NCI-H2081 (cell line): Measurements from ENCODE around the gene CDK10.
A peak's percentile ranks its signal among the peaks of the same experiment; 100 is the strongest.
"Not testable (repeated sequence)": the region's sequence is repeated elsewhere in the genome, so short reads cannot be mapped to it uniquely, and the experiment has no call there.

Experiments used
- DNase-seq, 2 experiments: peaks; one replicate each; lab custom pipeline; 2025; lab: John Stamatoyannopoulos, UW

Gene CDK10

DNA sequence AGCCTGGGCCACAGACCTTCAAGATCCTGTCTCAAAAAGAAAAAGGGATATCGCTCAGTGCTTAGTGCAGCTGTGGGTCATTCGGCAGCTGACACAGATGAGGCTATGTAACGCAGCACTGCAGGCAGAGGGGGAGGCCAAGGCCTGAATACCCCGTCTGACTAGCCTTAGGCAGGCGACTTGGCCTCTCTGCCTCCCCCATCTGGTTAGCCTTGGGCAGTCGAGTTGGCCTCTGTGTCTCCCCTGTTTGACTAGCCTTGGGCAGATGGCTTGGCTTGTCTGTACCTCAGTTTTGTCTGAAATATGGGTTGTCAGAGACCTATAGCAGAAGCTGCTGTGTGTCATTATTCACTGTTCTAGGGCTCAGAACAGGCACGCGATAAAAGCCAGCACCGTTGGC, 18.9 kb upstream of the CDK10 start:
- DNase-seq: no peak

DNA sequence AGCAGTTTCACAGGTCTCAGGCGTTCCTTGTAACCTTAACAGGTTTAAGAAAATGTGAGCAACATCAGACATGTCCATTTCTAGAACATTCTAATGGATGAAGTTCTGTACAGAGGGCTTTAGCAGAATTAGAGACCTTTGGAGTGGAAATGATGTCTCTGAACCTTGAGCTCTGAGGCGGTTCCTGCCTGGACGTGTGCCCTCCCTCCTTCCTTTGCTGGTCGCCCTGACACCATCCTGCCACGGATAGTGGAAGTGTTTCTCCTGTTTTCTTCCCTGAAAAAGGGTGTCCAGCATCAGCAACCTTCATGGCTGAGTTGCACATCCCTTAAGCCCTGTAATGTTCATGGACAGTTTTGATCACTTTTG, 17.7 kb upstream of the CDK10 start:
- DNase-seq: no peak

DNA sequence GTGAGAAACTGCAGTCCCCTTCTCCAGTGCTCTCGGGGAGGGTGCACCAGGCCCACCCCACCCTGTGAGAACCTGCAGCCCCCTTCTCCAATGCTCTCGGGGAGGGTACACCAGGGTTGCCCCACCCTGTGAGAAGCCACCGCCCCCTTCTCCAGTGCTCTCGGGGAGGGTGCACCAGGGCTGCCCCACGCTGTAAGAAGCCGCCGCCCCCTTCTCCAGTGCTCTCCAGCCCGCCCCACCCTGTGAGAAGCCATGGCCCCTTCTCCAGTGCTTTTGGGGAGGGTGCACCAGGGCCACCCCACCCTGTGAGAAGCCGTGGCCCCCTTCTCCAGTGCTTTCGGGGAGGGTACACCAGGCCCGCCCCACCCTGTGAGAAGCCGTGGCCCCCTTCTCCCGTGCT, 16.7 kb upstream of the CDK10 start:
- DNase-seq: no peak

DNA sequence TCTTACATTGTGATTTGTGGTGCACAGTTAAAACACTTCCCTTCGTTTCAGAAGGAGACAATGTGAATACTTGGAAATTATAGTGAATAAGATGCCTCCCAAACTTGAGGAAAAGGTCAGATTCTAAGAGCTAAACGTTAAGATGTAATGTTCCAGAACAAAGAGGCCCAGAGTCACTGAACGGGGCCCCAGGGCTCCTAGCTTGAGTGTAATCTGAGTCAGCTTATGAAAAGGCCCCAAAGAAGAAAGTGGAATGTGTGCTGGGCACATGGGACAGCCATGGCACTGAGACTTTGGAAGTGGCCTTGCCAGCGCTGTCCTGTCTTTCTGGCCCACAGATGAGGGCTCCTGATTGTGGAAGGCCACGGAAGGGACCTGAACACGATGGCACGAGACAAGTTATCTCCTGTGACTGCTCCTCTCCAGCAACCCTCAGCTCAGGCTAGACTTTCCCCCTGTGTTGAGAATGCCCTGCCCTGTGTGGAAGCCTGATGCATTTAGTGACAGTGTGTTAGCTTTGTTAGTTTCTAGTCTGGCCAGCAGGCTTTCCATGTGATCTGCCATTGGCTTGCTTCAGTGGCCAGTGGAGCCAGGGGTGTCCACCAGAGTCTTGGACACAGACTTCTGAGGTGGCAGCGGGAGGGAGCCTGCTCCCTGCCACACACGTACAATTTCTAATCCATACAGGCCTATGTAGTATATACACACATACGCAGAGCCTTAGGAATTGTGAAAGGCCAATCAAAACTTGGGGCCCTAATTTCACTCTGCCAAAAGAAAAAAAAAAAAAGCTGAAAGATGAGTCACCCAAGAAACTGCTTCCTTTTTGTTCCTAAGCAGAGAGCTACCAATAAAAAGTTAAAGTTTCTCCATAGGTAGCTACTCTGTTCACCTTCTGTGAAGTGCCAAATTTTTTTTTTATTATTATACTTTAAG, 15.7 kb upstream of the CDK10 start:
- no peak for DNase-seq

DNA sequence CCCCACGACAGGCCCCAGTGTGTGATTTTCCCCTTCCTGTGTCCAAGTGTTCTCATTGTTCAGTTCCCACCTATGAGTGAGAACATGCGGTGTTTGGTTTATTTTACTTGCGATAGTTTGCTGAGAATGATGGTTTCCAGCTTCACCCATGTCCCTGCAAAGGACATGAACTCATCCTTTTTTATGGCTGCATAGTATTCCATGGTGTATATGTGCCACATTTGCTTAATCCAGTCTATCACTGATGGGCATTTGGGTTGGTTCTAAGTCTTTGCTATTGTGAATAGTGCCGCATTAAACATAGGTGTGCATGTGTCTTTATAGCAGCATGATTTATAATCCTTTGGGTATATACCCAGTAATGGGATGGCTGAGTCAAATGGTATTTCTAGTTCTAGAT, 14.9 kb upstream of the CDK10 start:
- not testable (repeated sequence) for DNase-seq

DNA sequence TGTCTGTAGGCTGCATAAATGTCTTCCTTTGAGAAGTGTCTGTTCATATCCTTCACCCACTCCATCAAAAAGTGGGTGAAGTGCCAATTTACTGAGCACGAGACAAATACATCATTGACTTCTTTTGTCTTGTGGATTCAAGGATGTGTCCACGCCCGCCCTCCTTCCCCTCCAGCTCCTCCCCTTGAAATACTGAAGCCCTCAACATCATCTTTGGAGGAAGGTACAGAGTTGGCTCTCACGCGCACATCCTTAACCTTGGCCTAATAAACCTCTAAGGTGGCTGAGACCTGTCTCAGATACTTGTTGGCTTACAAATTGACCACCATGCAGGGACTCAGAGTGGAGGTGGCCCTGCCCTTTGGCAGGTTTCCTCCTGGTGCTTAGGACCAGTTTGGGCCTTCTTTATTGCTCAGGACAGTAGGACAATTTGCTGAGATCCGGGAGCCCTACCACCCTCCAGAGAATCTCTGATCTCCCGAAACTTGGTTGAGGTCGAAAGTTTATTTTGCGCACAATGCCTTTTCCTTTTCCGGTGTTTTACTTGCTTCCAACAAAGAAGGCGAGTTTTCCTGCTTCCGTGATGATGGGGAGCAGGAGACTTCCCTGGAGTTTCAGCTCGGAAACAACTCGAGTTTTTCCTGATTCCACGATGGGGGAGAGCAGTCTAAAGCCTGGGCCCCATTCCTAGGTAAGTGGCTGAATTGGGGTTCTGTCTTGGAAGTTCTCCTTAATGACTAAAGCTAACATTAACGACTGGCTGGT, 14.1 kb upstream of the CDK10 start:
- DNase-seq: no peak

DNA sequence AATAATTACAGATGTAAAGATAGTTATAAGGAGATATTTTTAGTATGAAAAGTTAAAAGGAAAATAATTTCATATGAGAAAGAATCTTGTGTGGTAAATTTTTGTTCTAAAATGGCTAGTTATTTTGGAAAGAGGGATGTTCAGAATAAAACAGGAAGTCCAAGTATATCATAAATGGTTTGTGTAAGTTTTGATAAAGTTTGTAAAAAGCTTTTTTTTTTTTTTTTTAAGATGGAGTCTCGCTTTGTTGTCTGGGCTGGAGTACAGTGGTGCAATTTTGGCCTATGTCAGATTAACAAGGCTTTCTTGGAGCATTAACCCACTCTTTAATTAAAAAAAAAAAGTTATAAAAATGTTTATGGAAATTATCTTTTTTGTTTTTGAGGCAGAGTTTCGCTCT, 8.2 kb upstream of the CDK10 start:
- DNase-seq: no peak

DNA sequence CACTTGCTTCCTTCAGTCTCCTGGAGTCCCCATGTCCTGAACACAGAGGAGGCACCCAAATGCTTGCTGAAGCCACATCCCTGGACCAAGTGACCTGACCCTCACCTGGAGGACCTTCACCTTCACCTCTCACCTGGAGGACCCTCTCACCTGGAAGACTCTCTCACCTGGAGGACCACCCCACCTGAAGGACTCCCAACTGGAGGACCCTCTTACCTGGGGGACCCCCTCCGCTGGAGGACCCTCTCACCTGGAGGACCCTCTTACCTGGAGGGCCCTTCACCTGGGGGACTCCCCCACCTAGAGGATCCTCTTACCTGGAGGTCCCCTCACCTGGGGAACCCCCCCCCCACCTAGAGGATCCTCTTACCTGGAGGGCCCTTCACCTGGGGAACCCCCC, 573 bp upstream of the CDK10 start:
- no peak for DNase-seq

DNA sequence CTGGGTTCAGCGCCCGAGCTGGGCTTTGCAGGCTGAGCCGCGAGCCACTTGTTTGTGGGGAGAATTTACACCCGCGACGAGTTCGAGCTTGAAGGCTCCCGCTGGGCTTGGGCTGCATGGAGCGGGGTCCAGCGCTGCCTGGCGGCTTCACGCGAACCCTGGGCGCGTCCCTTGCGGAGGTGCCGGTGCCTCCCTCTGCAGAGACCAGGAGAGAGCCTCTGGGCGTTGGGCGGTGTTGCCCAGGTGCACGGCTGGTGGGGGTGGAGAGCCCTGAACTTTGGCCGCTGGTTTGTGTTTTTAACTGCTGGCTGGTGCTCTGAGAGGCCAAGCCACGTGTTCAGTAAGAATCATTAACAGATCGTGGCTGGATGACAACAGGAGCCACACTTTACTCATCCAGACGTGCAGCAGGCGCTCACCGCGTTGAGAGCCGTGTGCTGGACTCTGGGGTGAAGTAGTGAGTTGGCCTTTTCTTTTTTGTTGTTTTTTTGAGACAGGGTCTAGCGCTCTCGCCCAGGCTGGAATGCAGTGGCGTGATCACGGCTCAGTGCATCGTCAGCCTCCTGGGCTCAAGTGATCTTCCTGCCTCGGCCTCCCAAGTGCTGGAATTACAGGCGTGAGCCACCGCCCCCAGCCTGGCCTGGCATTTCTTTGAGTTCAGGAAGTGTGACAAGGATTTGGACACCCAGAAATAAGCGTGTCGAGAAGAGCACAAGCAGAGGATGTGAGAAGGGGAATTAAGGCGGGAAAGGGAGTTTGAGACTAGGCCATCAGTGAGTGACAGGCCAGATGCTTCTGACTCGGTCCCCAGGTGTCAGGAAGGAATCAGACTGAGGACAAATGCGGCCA, 827 bp downstream of the CDK10 start:
- DNase-seq: peak in 1 of 2 experiments; percentile 46

DNA sequence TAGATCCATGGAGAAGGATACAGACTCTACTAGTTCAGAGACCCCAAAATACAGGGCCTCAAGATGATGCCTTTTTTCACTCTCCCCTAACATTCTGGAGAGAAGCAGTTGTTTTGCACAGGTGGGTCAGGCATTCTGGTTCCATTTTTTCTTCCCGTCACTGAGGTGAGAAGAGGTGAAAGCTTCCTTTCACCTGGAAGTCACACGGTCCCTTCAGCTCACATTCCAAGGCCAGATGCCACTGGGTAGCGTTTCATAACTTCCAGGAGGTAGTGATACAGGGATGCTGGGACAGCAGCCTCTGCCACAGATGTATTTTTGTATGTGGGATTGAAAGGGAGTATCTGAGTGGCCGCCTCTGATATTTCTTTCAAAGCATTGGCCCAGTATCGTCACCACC, 1.9 kb downstream of the CDK10 start:
- no peak for DNase-seq

DNA sequence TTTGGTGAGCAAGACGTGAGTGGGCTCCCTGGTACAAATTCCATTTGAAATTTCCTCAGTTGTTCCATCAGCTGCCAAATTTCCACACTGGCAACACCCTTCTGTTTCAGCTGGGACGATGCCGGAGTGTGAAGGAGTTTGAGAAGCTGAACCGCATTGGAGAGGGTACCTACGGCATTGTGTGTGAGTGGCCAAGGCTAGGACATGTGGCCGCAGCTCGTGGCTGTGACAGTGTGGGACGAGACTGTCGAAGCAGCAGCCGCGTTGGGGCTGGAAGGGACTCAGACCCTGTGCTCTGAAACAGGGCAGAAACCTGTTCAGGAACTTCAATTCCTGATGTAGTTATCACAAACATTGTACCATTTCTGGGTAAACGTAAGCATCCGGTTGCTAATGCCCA, 2.7 kb downstream of the CDK10 start:
- no peak for DNase-seq

DNA sequence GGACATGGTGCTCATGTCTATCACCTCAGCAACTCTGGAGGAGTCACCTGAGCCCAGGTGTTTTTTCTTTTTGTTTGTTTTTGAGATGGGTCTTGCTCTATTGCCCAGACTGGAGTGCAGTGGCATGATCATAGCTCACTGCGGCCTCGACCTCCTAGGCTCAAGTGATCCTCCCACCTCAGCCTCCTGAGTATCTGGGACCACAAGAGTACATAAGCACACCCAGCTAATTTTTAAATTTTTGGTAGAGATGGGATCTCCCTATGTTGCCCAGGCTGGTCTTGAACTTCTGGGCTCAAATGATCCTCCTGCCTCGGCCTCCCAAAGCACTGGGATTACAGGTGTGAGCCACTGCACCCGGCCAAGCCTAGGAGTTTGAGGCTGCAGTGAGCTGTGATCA, 3.1 kb downstream of the CDK10 start:
- not testable (repeated sequence) for DNase-seq

DNA sequence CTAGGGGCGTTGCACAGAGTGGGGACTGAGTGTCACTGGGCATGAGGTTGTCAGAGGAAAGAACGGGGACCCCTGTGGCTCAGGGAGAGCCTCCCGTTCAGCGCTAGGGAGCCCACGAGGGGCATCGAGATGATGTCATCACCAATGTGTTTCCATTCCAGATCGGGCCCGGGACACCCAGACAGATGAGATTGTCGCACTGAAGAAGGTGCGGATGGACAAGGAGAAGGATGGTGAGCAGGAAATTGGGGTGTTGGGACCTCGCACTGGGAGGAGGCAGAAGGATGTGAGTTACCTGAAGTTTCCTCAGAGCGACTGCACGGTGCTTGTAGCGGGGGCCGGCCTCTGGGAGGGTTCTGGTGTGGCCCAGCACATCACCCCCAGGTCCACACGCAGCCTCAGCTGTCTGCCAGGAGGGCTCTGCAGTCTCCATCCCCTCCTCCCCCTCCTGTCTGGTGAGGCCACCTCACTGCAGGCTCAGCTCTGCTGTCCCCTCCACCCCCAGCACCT, 4.0 kb downstream of the CDK10 start:
- DNase-seq: no peak

DNA sequence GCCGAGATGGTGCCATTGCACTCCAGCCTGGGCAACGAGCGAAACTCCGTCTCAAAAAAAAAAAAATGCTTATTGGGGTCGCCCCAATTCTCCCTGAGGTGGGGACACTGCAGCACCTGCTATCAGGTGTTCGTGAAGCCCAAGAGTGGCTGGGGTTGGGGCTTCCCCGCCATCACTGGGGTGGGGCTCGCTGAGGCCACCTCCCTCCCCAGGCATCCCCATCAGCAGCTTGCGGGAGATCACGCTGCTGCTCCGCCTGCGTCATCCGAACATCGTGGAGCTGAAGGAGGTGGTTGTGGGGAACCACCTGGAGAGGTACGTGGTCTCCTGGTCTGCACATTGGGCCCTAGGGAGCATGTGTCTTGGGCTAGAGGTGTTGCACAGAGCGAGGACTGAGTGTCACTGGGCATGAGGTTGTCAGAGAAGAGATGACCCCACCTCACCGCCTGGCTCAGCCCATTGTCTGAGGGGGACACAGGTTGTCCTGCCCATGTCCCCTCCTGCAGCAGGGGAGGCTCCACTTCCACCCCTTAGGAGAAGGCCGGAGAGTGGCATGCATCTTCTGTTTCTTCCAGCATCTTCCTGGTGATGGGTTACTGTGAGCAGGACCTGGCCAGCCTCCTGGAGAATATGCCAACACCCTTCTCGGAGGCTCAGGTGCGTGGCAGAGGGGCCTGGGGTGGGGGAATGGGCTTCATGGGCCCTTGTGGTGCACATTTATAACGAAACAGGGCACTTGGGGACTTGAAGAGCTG, 4.9 kb downstream of the CDK10 start:
- no peak for DNase-seq

DNA sequence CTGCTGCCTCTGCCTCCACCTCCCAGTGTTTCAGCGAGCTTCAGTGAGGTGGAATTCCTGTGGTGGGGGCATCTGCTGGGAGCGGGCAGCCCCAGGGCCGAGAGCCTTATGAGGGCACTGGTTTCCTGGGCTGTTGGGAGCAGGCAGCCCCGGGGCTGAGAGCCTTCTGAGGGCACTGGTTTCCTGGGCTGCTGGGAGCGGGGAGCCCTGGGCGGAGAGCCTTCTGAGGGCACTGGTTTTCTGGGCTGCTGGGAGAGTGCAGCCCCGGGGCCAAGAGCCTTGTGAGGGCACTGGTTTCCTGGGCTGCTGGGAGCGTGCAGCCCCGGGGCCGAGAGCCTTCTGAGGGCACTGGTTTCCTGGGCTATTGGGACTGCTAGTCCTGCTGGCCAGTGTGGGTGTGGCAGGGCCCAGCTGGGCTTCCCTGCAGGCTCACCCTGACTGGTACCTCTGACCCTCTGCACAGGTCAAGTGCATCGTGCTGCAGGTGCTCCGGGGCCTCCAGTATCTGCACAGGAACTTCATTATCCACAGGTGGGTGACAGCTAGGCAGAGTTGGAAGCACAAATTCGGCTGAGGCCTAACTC, 5.6 kb downstream of the CDK10 start:
- no peak for DNase-seq

DNA sequence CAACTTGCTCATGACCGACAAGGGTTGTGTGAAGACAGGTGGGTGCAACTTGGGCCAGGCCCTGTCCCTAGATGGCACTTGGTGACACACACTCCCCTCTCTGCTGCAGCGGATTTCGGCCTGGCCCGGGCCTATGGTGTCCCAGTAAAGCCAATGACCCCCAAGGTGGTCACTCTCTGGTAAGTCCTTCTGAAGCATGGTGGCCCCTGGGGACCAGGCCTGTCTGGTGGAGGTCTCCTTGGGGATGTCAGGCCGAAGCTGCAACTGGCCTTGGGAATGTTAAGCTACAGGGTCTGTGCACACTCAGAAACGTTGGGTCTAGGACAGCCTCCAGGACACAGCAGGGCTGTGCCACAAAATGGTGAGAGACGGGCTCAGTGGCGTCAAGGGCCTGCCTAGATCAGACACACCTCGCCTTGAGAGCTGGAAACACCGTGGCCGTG, 6.8 kb downstream of the CDK10 start:
- no peak for DNase-seq

DNA sequence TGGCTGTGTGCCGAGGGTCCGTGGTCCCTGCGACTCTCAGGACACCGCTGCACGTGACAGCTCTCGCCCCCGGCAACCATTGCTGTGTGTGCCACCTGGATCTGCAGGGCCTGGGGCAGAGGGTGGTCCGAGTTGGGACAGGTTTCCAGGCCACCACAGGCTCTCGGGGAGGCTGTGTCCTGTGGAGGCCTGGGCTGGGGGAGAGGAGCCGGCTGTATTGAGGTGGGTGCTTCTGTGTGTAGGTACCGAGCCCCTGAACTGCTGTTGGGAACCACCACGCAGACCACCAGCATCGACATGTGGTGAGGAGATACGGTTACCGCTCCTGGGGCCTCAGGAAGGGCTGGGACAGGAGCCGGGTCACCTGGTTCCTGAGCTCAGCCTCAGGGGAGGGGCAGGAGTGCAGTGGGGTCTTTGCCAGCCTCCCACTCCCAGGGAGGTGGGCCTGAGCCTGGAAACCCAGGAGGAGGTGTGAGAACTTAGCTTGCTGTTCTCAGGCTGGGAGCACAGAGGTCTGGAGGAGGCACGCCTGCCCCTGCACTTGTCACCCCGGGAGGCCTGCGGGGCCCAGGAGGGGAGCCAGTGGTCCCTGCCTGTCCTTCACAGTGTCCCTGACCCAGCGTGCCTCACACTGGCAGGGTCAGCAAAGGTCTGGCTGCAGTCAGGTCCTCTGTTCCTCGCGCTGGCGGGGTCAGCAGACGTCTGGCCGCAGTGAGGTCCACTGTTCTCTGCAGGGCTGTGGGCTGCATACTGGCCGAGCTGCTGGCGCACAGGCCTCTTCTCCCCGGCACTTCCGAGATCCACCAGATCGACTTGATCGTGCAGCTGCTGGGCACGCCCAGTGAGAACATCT, 7.7 kb downstream of the CDK10 start:
- no peak for DNase-seq

DNA sequence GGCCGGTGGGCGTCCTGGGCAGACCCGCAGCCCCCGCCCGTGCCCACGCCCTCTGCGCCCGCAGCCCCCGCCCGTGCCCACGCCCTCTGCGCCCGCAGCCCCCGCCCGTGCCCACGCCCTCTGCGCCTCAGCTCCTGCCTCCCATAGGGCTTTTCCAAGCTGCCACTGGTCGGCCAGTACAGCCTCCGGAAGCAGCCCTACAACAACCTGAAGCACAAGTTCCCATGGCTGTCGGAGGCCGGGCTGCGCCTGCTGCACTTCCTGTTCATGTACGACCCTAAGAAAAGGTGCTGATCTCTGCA, 8.2 kb downstream of the CDK10 start:
- DNase-seq: not testable (repeated sequence)

DNA sequence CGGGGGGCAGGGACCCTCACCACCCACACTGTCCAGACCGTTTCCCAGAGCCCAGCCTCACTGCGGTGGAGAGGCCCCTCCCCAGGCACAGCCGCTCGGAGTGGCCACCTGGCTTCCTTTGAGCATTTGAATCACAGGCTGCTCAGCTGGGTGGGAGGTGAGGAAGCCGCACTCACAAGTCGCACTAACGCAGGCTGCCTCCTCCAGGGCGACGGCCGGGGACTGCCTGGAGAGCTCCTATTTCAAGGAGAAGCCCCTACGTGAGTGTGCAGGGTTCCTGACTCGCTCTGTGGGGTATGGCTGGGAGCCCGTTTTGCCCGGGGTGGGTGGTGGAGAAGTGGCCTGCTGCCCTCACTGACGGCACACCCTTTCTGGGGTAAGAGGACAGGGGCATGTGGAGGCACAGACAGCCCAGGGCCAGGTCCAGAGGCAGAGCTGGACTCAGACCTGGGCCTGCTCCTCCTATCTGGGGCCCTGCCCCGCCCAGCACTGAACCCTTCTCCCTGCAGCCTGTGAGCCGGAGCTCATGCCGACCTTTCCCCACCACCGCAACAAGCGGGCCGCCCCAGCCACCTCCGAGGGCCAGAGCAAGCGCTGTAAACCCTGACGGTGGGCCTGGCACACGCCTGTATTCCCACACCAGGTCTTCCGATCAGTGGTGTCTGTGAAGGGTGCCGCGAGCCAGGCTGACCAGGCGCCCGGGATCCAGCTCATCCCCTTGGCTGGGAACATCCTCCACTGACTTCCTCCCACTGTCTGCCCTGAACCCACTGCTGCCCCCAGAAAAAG, 8.8 kb downstream of the CDK10 start:
- DNase-seq: no peak
